CD14-positive monocyte (primary cell): ENCODE measurements around the gene KCNMB1. TPM values are rescaled to one million over a fixed set of nuclear protein-coding genes. Genes with fewer than 3 reads are reported as not detected.
"Not testable (repeated sequence)": the region's sequence is repeated elsewhere in the genome, so short reads cannot be mapped to it uniquely, and the experiment has no call there.

Source experiments
- DNase-seq, 3 donors: peaks; one replicate each; pipeline ENCODE4 v3.0.0-alpha.2; 2011 to 2022
- H2AFZ ChIP-seq: 2 replicates; pipeline ENCODE4 v1.6.0; 2012; ENCODE audit warnings: mild to moderate bottlenecking, low read depth, low read length, inconsistent platforms; ENCODE audit not compliant: insufficient read depth, poor library complexity, severe bottlenecking
- H3K27ac ChIP-seq, 2 donors: 1 replicate in 1 of 2; 2 replicates in 1 of 2; pipeline ENCODE4 v1.5.1; 2012 to 2013; ENCODE audit warnings: low read length in 2 of 2, control low read depth in 1 of 2, inconsistent platforms in 1 of 2, low read depth in 1 of 2, mild to moderate bottlenecking in 1 of 2
- H3K27me3 ChIP-seq, 2 donors: one replicate each; pipeline versions ENCODE4 v1.6.0 to v1.6.1; 2011 to 2013; ENCODE audit warnings: low read length in 2 of 2; ENCODE audit not compliant: control insufficient read depth in 2 of 2, insufficient read depth in 2 of 2
- H3K36me3 ChIP-seq, 2 donors: replicated peaks in 1 of 2; 1 replicate in 1 of 2; 2 replicates in 1 of 2; pipeline versions ENCODE4 v1.5.1 to v1.6.1; 2012 to 2013; ENCODE audit warnings: low read length in 2 of 2, control low read depth in 1 of 2, inconsistent platforms in 1 of 2, mild to moderate bottlenecking in 1 of 2; ENCODE audit not compliant: insufficient read depth in 2 of 2, control insufficient read depth in 1 of 2
- H3K4me1 ChIP-seq, 2 donors: 1 replicate in 1 of 2; 2 replicates in 1 of 2; pipeline versions ENCODE4 v1.5.1 to v1.6.1; 2012 to 2013; ENCODE audit warnings: low read length in 2 of 2, control low read depth in 1 of 2, inconsistent platforms in 1 of 2, mild to moderate bottlenecking in 1 of 2, moderate library complexity in 1 of 2; ENCODE audit not compliant: insufficient read depth in 2 of 2, control insufficient read depth in 1 of 2
- H3K4me2 ChIP-seq: replicated peaks from 2 replicates; pipeline ENCODE3; 2012; ENCODE audit warnings: low read length, moderate library complexity, mild to moderate bottlenecking; ENCODE audit not compliant: poor library complexity, severe bottlenecking; ENCODE audit errors: extremely low read depth
- H3K4me3 ChIP-seq, 3 experiments: fragments of 200-600 bp in 1 of 3; sonication (generic) in 1 of 3; replicated peaks in 1 of 3; 1 replicate in 2 of 3; 2 replicates in 1 of 3; pipeline ENCODE4 v1.5.1; 2011 to 2013; ENCODE audit warnings: low read length in 3 of 3, mild to moderate bottlenecking in 3 of 3, control low read depth in 2 of 3, low read depth in 2 of 3, inconsistent platforms in 1 of 3, moderate library complexity in 1 of 3
- H3K79me2 ChIP-seq: 2 replicates; pipeline ENCODE4 v1.6.0; 2012; ENCODE audit warnings: mild to moderate bottlenecking, control low read depth, inconsistent platforms, low read length, moderate library complexity; ENCODE audit not compliant: insufficient read depth
- H3K9ac ChIP-seq: 2 replicates; pipeline ENCODE4 v1.6.0; 2017; ENCODE audit warnings: low read length, mild to moderate bottlenecking; ENCODE audit not compliant: insufficient read depth, poor library complexity, severe bottlenecking
- H3K9me3 ChIP-seq, 2 donors: replicated peaks in 1 of 2; 1 replicate in 1 of 2; 2 replicates in 1 of 2; pipeline versions ENCODE4 v1.5.1 to v1.6.1; 2012 to 2013; ENCODE audit warnings: low read length in 2 of 2, control low read depth in 1 of 2; ENCODE audit not compliant: control insufficient read depth in 1 of 2, insufficient read depth in 1 of 2
- H4K20me1 ChIP-seq: 2 replicates; pipeline ENCODE4 v1.6.0; 2012; ENCODE audit warnings: mild to moderate bottlenecking, low read length, control low read depth, moderate library complexity; ENCODE audit not compliant: insufficient read depth
- H3K27ac Mint-ChIP-seq, 7 donors: one replicate each; pipeline ENCODE4 v1.8.0; 2020; ENCODE audit warnings: mild to moderate bottlenecking in 7 of 7, mixed read lengths in 7 of 7, moderate library complexity in 6 of 7, inconsistent platforms in 2 of 7
- H3K27me3 Mint-ChIP-seq, 3 donors: one replicate each; pipeline ENCODE4 v1.8.0; 2021 to 2022; ENCODE audit warnings: low read depth in 3 of 3, mild to moderate bottlenecking in 3 of 3, mixed read lengths in 3 of 3, moderate library complexity in 3 of 3, inconsistent platforms in 1 of 3
- H3K36me3 Mint-ChIP-seq, 2 donors: one replicate each; pipeline ENCODE4 v1.8.0; 2020; ENCODE audit warnings: mixed read lengths in 2 of 2, inconsistent platforms in 1 of 2, mild to moderate bottlenecking in 1 of 2
- H3K4me1 Mint-ChIP-seq: one replicate; pipeline ENCODE4 v1.8.0; 2020; ENCODE audit warnings: mild to moderate bottlenecking, mixed read lengths
- H3K4me3 Mint-ChIP-seq, 2 donors: one replicate each; pipeline ENCODE4 v1.8.0; 2020; ENCODE audit warnings: mild to moderate bottlenecking in 2 of 2, mixed read lengths in 2 of 2, moderate library complexity in 1 of 2
- H3K9me3 Mint-ChIP-seq, 7 donors: one replicate each; pipeline ENCODE4 v1.8.0; 2020 to 2022; ENCODE audit warnings: mixed read lengths in 7 of 7, mild to moderate bottlenecking in 6 of 7, moderate library complexity in 6 of 7, inconsistent platforms in 2 of 7
- CTCF ChIP-seq: fragments of 200-600 bp; IDR thresholded peaks from one replicate; pipeline ENCODE4 v1.8.0; 2022; ENCODE audit warnings: antibody characterized with exemption, mild to moderate bottlenecking
- WGBS: methylation state at CpG from one replicate; pipeline ENCODE4 v1.1.5; 2013; ENCODE audit warnings: missing lambda C conversion rate; ENCODE audit not compliant: insufficient coverage; 5-methylcytosine and 5-hydroxymethylcytosine counted together
- intact Hi-C, 2 donors: fragments of 100-400 bp; cut with micrococcal nuclease; formaldehyde crosslinking; loops; one replicate each; pipeline versions ENCODE4 v1.15.0 to v1.15.1; 2023
- polyA plus RNA-seq, 3 donors: library from polyadenylated mRNA; depleted of rRNA in 1 of 3; unstranded in 2 of 3; stranded (reverse) in 1 of 3; fragments of 300-500 nt in 2 of 3; fragments of >200 nt in 1 of 3; fragmentation: Illumina TruSeq in 2 of 3; gene quantifications; 1 replicate in 2 of 3; 2 replicates in 1 of 3; pipeline ENCODE4 v1.2.3, GENCODE V29; 2012 to 2021

The KCNMB1 gene
- polyA plus RNA-seq, 3 donors, result 0.79 to 20.8 (median 1.2) TPM

GRCh38 chr5:170378740-170379139, 10.4 kb downstream of the KCNMB1 start:
- Histone ChIP-seq H3K9me3 (no peaks in the 10 kb centered on the region), H3K27ac (no peak overlapping the region), H3K4me1 (no peaks in the 10 kb centered on the region), H3K4me2 (no peak overlapping the region), H3K27me3 (no peaks in the 10 kb centered on the region), H3K4me3 (no peak overlapping the region), H4K20me1 (peaks cover 5% of the 10 kb centered on the region), H3K9ac (no peak overlapping the region), H3K79me2 (no peaks in the 10 kb centered on the region), H2AFZ (no peak overlapping the region), H3K36me3 (peaks cover 48 to 67% of the 10 kb centered on the region in 2 donors)
- no peak for TF ChIP-seq CTCF
- H3K4me1 Mint-ChIP-seq, result peaks cover 2% of the 10 kb centered on the region
- WGBS, result 97% methylated on average over 15 of the region's 16 CpGs
- H3K36me3 Mint-ChIP-seq, result peaks cover 59 to 73% of the 10 kb centered on the region in 2 donors
- peaks cover 0 to 3% (median 2%) of the 10 kb centered on the region in 7 donors for H3K9me3 Mint-ChIP-seq
- no peak overlapping the region for H3K4me3 Mint-ChIP-seq
- H3K27me3 Mint-ChIP-seq, result peaks cover 0 to 4% (median 2%) of the 10 kb centered on the region in 3 donors
- DNase-seq, result no peak
- peak overlapping the region in 2 of 7 donors; percentile 10 to 60 for H3K27ac Mint-ChIP-seq
- intact Hi-C loops, result no loop called here

- H3K4me1 Mint-ChIP-seq, result peaks cover 9% of the 10 kb centered on the region
- Histone ChIP-seq H3K36me3 (peaks cover 35 to 50% of the 10 kb centered on the region in 2 donors), H3K9me3 (no peaks in the 10 kb centered on the region), H3K4me3 (no peak overlapping the region), H3K27me3 (no peaks in the 10 kb centered on the region), H3K79me2 (no peaks in the 10 kb centered on the region), H3K27ac (no peak overlapping the region), H4K20me1 (no peaks in the 10 kb centered on the region), H3K4me2 (no peak overlapping the region), H3K4me1 (peaks cover 5 to 8% of the 10 kb centered on the region in 2 donors), H2AFZ (no peak overlapping the region), H3K9ac (no peak overlapping the region)
- peak overlapping the region in 2 of 7 donors; percentile 38 to 72 for H3K27ac Mint-ChIP-seq
- H3K4me3 Mint-ChIP-seq, result no peak overlapping the region
- peaks cover 0 to 3% (median 2%) of the 10 kb centered on the region in 7 donors for H3K9me3 Mint-ChIP-seq
- peaks cover 0 to 4% (median 2%) of the 10 kb centered on the region in 3 donors for H3K27me3 Mint-ChIP-seq
- intact Hi-C loops, result no loop called here
- H3K36me3 Mint-ChIP-seq, result peaks cover 42 to 56% of the 10 kb centered on the region in 2 donors
- DNase-seq, result no peak
- WGBS, result 96% methylated on average over 10 of the region's 11 CpGs
- no peak for TF ChIP-seq CTCF
Observed at GRCh38 chr5:170377027-170377426, 12.1 kb downstream of the KCNMB1 start.

GRCh38 chr5:170376526-170376925, 12.6 kb downstream of the KCNMB1 start:
- no CpG with 5 or more reads among the region's 3 CpGs for WGBS
- peaks cover 37 to 51% of the 10 kb centered on the region in 2 donors for H3K36me3 Mint-ChIP-seq
- H3K9ac ChIP-seq, H3K4me3 Mint-ChIP-seq, intact Hi-C loops, H3K27ac ChIP-seq, H3K4me1 Mint-ChIP-seq, H3K27ac Mint-ChIP-seq, H3K4me1 ChIP-seq, H3K27me3 ChIP-seq, H2AFZ ChIP-seq, H3K9me3 Mint-ChIP-seq, DNase-seq, H3K4me3 ChIP-seq, H4K20me1 ChIP-seq, H3K27me3 Mint-ChIP-seq, H3K9me3 ChIP-seq, H3K79me2 ChIP-seq, H3K4me2 ChIP-seq: not testable (repeated sequence)
- peaks cover 30 to 45% of the 10 kb centered on the region in 2 donors for H3K36me3 ChIP-seq
